AG04449 (cell line): ENCODE measurements around the gene TMCO1.

ENCODE experiments used
- CTCF ChIA-PET: fragments of 350-600 bp; formaldehyde crosslinking; extraction: SDS; loops from one replicate; lab custom pipeline; 2021; ENCODE audit warnings: antibody characterized with exemption; lab: Yijun Ruan, JAX
- POLR2A ChIA-PET: fragments of 400-600, 350-600 bp; formaldehyde crosslinking; extraction: SDS; loops from one replicate; lab custom pipeline; 2020; ENCODE audit warnings: antibody characterized with exemption, inconsistent platforms; lab: Yijun Ruan, JAX
- DNase-seq: peaks from one replicate; pipeline ENCODE4 v3.0.0-alpha.2; 2010; ENCODE audit warnings: low read depth, low spot score
- H3K4me3 ChIP-seq: 2 replicates; pipeline ENCODE4 v1.5.1; 2011; ENCODE audit warnings: low read depth, mild to moderate bottlenecking, control low read depth, low read length
- TF ChIP-seq, protein P1 (sequence below): IDR thresholded peaks from one replicate; pipeline ENCODE4 v1.5.1; 2011; ENCODE audit warnings: mild to moderate bottlenecking, moderate library complexity, low read length, control low read depth, inconsistent platforms; ENCODE audit not compliant: insufficient read depth; ENCODE audit errors: missing control alignments

The TMCO1 gene

DNA sequence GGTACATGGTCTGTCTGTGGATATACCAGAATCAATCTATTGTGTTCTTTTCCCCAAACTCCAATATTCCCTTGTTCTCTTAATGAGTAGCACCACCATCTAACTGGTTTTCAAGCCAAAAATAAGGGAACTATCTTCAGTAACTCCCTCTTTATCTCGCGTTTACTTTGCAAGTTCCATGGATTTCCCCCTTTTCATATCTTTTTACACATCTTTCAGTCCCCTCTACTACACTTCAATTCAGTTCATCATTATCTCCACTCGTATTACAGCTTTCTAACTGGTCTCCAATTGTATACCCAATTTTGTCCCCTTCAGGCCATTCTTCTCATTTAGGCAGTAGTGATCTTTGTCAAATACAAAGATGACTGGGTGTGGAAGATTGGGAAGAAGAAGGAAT, 4.1 kb upstream of the TMCO1 start:
- ChIA-PET CTCF (interaction anchor here (1.2 to 4.5 kb wide), 2 partner anchors 122 to 141 kb away, joined by 3 to 43 read pairs; no protein-coding TSS in a partner anchor), POLR2A (interaction anchor here (0.7 kb wide), 1 partner anchor 43 kb away, joined by 3 read pairs; no protein-coding TSS in a partner anchor)
- DNase-seq, result no peak
- TF ChIP-seq, protein P1, sequence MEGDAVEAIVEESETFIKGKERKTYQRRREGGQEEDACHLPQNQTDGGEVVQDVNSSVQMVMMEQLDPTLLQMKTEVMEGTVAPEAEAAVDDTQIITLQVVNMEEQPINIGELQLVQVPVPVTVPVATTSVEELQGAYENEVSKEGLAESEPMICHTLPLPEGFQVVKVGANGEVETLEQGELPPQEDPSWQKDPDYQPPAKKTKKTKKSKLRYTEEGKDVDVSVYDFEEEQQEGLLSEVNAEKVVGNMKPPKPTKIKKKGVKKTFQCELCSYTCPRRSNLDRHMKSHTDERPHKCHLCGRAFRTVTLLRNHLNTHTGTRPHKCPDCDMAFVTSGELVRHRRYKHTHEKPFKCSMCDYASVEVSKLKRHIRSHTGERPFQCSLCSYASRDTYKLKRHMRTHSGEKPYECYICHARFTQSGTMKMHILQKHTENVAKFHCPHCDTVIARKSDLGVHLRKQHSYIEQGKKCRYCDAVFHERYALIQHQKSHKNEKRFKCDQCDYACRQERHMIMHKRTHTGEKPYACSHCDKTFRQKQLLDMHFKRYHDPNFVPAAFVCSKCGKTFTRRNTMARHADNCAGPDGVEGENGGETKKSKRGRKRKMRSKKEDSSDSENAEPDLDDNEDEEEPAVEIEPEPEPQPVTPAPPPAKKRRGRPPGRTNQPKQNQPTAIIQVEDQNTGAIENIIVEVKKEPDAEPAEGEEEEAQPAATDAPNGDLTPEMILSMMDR, result no peak
- no peak overlapping the region for H3K4me3 ChIP-seq

DNA sequence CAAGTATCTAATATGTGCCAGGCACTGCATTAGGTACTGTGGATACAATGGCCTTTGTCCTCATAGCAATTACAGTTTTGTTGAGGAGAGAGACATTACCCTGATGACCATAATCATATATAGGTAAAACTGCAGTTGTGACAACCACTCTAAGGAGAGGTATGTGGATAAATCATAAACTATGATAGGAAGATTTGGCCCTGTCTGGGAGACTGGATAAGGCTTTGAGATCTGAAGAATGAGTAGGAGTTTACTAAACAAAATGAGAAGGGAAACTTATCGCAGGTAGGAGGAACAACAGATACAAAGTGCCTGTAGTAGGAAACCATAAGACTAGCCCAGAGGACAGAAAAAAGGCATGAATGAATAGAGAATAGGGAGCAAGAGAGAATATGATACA, 4.4 kb downstream of the TMCO1 start:
- TF ChIP-seq, protein P1, result no peak
- ChIA-PET CTCF (no interaction called here), POLR2A (no interaction called here)
- DNase-seq, result no peak
- H3K4me3 ChIP-seq, result no peak overlapping the region

DNA sequence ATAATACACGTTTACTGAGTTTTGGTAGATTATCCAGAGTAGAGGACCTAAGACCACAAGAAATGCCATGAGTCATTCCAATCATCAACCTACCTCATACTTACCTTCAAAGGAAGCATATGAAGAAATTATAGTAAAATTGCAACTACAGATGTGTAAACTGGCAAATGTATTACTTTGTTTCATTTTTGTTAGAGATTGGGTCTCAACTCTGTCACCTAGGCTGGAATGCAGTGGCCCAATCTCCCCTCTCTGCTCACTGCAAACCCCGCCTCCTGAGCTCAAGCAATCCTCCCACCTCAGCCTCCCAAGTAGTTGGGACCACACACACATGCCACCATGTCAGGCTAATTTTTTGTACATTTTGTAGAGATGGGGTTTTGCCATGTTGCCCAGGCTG, 5.2 kb downstream of the TMCO1 start:
- TF ChIP-seq, protein P1, result no peak
- ChIA-PET CTCF (interaction anchor here (1.0 to 1.1 kb wide), 2 partner anchors 146 to 149 kb away, joined by 3 to 4 read pairs; no protein-coding TSS in a partner anchor), POLR2A (no interaction called here)
- DNase-seq, result no peak
- no peak overlapping the region for H3K4me3 ChIP-seq

DNA sequence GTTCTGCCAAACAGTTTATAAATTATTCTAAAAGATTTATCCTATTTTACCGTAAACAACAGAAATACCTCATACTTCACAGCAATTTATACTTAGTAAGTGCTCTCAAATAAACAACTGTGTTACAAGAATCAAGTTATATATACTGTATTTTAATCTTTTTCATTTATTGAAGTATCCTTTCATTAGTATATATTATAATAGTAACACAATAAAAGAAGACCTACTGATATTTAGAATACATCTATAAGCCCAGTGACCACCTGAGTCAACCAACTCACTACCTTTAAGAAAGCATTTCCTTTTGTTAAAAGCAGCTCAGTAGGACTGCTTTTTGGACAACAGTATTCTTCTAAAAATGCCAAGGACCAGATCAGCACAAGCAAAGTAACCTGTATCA, 5.9 kb downstream of the TMCO1 start:
- no peak for DNase-seq
- no peak overlapping the region for H3K4me3 ChIP-seq
- ChIA-PET POLR2A (no interaction called here), CTCF (interaction anchor here (1.0 to 1.1 kb wide), 2 partner anchors 146 to 150 kb away, joined by 3 to 4 read pairs; no protein-coding TSS in a partner anchor)
- TF ChIP-seq, protein P1, result no peak

DNA sequence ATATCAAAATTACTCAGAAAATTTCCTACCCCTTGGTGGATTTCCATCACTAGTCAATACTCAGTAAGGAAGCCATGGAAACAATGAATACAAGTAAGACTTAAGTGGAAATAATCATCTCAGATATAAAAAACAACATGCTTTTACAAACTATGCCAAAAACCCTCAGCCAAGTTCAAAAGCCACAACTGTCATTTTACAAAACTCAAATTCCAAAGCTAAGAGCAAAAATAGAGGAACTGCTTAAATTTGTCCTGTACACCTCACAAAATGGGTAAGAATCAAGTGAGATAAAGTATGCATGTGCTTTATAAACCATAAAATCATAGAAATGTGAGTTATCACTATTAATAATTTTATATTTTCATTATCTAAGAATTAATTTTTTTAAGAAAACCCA, 9.6 kb downstream of the TMCO1 start:
- DNase-seq, result no peak
- CTCF ChIA-PET, result interaction anchor here (1.3 kb wide), 1 partner anchor 166 kb away, joined by 4 read pairs; no protein-coding TSS in a partner anchor
- TF ChIP-seq, protein P1, result no peak
- POLR2A ChIA-PET, result no interaction called here
- no peak overlapping the region for H3K4me3 ChIP-seq

DNA sequence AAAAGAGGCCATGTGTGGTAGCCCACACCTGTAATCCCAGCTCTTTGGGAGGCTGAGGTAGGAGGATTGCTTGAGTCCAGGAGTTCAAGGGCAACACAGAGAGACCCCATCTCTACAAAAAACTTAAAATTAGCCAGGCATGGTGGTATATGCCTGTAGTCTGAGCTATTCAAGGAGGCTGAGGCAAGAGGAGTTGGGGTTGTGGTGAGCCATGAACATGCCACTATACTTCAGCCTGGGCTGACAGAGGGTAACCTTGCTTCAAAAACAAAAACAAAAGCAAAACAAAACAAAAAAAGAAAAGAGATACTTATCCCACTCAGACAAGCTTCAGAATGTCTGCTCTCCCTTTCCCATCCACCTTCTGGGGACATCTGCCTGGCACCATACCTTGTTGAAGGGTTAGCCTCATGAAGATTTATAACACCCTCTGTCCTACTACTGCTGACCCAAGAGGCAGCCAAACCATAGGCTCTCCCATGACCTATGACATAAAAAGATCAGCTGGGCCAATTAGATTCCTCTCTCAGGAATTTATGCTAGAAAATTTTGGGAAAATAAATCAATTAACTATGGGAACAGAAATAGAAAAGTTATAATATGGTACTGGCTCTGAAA, 13.2 kb downstream of the TMCO1 start:
- TF ChIP-seq, protein P1, result no peak
- CTCF ChIA-PET, result interaction anchor here (1.3 to 1.7 kb wide), 2 partner anchors 156 to 158 kb away, joined by 3 to 6 read pairs; no protein-coding TSS in a partner anchor
- no peak for DNase-seq
- no peak overlapping the region for H3K4me3 ChIP-seq
- POLR2A ChIA-PET, result no interaction called here
